PC-3 (cell line): Measurements from ENCODE around the gene PTGER4.

Experiments used
- EZH2 ChIP-seq: fragments of 300-600 bp; sonication (generic); IDR thresholded peaks from one replicate; pipeline ENCODE4 v1.6.1; 2017; ENCODE audit warnings: antibody characterized with exemption, mild to moderate bottlenecking, low read length; ENCODE audit not compliant: unreplicated experiment
- TF ChIP-seq, protein P1 (sequence below): fragments of 300-600 bp; sonication (generic); conservative IDR thresholded peaks from 2 replicates; pipeline ENCODE4 v1.5.1; 2017; ENCODE audit warnings: antibody characterized with exemption, low read depth, mild to moderate bottlenecking, low read length

- TF ChIP-seq, protein P1, sequence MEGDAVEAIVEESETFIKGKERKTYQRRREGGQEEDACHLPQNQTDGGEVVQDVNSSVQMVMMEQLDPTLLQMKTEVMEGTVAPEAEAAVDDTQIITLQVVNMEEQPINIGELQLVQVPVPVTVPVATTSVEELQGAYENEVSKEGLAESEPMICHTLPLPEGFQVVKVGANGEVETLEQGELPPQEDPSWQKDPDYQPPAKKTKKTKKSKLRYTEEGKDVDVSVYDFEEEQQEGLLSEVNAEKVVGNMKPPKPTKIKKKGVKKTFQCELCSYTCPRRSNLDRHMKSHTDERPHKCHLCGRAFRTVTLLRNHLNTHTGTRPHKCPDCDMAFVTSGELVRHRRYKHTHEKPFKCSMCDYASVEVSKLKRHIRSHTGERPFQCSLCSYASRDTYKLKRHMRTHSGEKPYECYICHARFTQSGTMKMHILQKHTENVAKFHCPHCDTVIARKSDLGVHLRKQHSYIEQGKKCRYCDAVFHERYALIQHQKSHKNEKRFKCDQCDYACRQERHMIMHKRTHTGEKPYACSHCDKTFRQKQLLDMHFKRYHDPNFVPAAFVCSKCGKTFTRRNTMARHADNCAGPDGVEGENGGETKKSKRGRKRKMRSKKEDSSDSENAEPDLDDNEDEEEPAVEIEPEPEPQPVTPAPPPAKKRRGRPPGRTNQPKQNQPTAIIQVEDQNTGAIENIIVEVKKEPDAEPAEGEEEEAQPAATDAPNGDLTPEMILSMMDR, result no peak
- no peak for TF ChIP-seq EZH2
Measured at GRCh38 chr5:40651201-40651600, 28.5 kb upstream of the PTGER4 start.
